PC-3 (cell line): ENCODE measurements around the gene CROCC2.

ENCODE experiments used
- CTCF ChIP-seq: fragments of 300-600 bp; sonication (generic); conservative IDR thresholded peaks from 2 replicates; pipeline ENCODE4 v1.5.1; 2017; ENCODE audit warnings: antibody characterized with exemption, low read depth, mild to moderate bottlenecking, low read length
- EZH2 ChIP-seq: fragments of 300-600 bp; sonication (generic); IDR thresholded peaks from one replicate; pipeline ENCODE4 v1.6.1; 2017; ENCODE audit warnings: antibody characterized with exemption, mild to moderate bottlenecking, low read length; ENCODE audit not compliant: unreplicated experiment

- TF ChIP-seq CTCF = no peak
- TF ChIP-seq EZH2 = no peak
These were observed 40.5 kb downstream of the CROCC2 start for GRCh38 chr2:240946654-240947053.
